NCI-H460 (cell line): ENCODE results near the gene ALDH9A1. TPM values are rescaled to one million over a fixed set of nuclear protein-coding genes. Genes with fewer than 3 reads are reported as not detected.

Source experiments
- DNase-seq: peaks from one replicate; pipeline ENCODE4 v3.0.0-alpha.2; 2016; ENCODE audit warnings: low read depth; ENCODE audit errors: extremely low read depth
- total RNA-seq: library from RNA; depleted of rRNA; stranded (reverse); fragments of >200 nt; shearing (Covaris generic); gene quantifications from 2 replicates; pipeline ENCODE4 v1.2.3, GENCODE V29; 2014; rRNA removed

ALDH9A1 gene
- total RNA-seq, 1 experiment from 2014 or later, result 78.5 TPM

- no peak for DNase-seq
Measured at GRCh38 chr1:165628147-165628822, 70.1 kb downstream of the ALDH9A1 start.

GRCh38 chr1:165624441-165624840 is 73.9 kb downstream of the ALDH9A1 start:
- no peak for DNase-seq

GRCh38 chr1:165623624-165624023 is 74.7 kb downstream of the ALDH9A1 start:
- DNase-seq, result no peak

GRCh38 chr1:165619647-165620151 is 78.7 kb downstream of the ALDH9A1 start:
- DNase-seq, result no peak

- no peak for DNase-seq
Measured at GRCh38 chr1:165616987-165617546, 81.3 kb downstream of the ALDH9A1 start.

GRCh38 chr1:165616054-165616612 is 82.2 kb downstream of the ALDH9A1 start:
- DNase-seq, result no peak

Other genes starting within 250 kb of the ALDH9A1 start
- not detected in 2 replicates for gene LRRC52, start 154.6 kb downstream of the ALDH9A1 start, total RNA-seq
- 156 and 158 TPM in 2 replicates for gene MGST3, start 67.3 kb downstream of the ALDH9A1 start, total RNA-seq
- 120 TPM in 2 replicates for gene TMCO1, start 70.3 kb upstream of the ALDH9A1 start, total RNA-seq
- gene UCK2, start 129.1 kb upstream of the ALDH9A1 start, total RNA-seq, result 215 and 219 TPM in 2 replicates